GM03348 (cell line): ENCODE measurements around the gene ALDH4A1.
"Not testable (repeated sequence)": the region's sequence is repeated elsewhere in the genome, so short reads cannot be mapped to it uniquely, and the experiment has no call there.

Experiments used
- DNase-seq: peaks from one replicate; pipeline ENCODE4 v3.0.0; 2012; ENCODE audit warnings: low spot score

The ALDH4A1 gene

DNA sequence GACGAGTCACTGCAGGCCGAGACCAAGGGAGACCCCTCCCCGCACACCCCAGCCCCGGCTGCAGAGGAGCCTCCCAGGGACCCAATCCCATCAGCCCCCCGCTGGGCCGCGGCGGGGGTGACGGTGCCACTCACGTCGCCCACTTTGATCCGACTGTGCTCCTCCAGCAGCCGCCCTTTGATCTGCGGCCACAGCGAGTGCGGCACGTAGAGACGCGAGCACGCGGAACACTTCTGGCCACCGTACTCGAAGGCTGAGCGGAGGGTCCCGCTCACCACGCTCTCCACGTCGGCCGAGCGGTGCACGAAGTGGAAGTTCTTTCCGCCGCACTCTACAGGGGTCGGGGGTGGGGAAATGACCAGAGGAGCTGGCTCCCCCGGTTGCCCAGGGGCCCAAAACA lies 25.1 kb downstream of the ALDH4A1 start:
- DNase-seq = no peak

DNA sequence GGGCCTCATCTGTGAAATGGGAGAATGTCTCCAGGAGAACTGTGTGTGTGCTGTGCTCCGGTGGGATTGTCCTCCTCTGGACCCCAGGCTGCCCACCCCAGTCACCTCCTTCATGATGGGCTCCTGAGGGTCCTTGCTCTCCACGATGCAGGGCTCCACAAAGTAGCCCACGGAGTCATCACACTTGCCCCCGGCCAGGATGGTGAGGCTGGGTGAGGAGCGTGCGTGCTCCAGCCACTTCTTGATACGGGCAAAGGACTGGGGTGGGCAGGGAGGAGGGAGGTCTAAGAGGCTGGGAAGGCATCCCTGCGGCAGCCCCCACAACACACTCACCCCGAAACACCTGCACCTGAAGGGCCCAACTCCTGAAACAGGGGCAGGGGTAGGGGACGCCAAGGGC lies 26.1 kb downstream of the ALDH4A1 start:
- DNase-seq = no peak

- no peak for DNase-seq
Observed at GRCh38 chr1:18875796-18876128, 26.6 kb downstream of the ALDH4A1 start.

DNA sequence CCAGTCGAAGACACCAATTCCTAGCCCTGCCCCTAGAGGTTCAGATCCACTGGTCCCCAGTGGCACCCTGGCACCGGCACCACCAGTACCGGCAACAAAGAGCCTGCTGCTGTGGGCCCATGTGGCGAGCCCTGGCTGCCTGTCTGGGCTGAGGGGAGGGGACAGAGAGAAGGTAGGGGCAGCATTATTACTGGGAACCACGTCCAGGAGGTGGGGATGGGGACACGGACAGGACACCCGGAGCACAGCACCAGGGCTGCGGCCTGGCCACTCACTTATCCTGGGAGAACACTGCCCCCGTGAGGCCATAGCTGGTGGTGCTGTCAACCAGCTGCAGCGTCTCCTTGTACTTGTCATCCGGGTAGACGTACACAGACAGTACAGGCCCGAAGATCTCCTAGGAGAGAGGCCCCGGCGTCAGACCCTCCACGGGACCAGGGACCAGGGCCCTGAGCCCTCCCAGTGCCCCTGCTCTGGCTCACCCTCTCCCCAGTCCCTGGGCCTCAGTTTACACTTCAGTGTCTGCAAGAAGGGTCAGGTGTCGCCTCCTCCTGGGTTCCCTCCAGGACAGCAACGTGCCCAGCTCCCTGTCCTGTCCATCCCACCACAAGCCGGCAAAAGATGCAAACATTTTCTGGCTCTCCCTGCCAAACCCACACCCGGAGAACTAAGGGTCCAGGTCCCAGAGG lies 27.1 kb downstream of the ALDH4A1 start:
- DNase-seq = peak; percentile 94

GRCh38 chr1:18874600-18874999 lies 27.8 kb downstream of the ALDH4A1 start:
- no peak for DNase-seq

DNA sequence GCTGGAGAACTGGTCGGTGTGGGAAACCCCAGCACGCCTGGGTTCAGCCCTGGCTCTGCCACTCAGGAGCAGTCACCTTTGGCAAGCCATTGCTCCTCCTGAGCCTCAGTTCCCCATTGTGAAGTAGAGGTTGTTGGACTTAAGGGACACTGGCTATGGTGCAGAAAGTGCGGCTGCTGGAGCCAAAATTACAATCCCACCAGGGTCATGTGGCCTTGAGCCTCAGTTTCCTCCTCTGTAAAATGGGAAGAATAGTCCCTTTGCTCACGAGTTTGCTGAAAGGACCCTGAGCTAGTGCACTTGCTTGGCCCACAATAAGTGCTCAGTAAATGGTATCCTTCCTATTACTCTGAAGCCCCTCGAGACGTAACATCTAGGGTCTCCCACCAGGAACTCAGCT lies 28.3 kb downstream of the ALDH4A1 start:
- no peak for DNase-seq

- no peak for DNase-seq
Observed at GRCh38 chr1:18872071-18872611, 30.2 kb downstream of the ALDH4A1 start.

DNA sequence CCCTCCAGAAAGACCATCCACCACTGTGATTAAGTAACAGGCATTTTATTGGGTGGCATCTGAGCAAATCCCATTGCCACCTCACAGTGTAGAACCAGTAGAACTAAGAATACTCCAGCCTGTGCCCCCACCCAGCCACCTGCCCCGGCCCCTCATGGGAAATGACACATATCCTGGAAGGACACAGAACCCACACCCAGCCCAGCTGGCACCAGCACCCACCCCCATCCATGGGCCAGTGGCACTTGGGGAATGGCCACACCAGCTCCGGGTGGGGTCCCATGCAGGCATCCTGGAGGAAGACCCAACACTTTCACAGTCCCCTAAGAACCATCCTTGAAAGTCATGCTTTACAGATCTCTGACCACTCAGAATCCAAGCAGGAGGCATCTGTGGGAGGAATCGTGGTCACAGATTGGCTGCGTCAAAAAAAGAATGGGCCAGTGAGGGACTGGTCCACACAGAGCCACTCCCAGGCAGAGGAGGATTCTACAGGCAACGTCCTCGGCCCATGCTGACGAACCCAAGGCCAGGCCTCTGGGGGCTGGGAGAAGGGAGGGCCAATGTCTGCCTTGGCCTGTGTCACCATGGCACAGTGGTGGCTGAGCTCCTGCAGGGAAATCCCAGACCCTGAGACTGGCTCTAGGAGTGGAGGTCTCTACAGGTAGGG lies 30.8 kb downstream of the ALDH4A1 start:
- no peak for DNase-seq

DNA sequence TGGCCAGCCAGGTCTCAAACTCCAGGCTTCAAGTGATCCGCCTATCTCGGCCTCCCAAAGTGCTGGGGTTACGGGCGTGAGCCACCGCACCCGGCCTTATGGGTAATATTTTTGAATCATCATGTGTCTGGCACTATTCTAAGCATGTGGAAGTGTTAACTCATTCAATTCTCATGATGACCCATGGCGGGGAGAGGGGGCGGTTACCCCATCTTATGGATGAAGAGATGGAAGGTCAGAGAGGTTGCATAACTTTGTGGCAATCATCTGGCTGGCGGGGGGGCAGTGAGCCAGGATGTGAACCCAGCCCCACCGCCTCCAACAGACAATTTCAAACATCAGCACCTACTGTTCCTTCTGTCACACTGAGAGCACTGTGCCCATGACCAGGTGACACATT lies 31.4 kb downstream of the ALDH4A1 start:
- no peak for DNase-seq

DNA sequence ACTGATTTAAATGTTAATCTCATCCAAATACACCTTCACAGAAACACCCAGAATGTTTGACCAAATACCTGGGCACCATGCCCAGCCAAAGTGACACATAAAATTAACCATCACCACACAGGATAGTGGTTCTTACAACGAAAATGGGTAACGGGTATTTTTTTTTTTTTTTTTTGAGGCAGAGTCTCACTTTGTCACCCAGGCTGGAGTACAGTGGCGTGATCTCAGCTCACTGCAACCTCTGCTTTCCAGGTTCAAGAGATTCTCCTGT lies 31.8 kb downstream of the ALDH4A1 start:
- DNase-seq = not testable (repeated sequence)

DNA sequence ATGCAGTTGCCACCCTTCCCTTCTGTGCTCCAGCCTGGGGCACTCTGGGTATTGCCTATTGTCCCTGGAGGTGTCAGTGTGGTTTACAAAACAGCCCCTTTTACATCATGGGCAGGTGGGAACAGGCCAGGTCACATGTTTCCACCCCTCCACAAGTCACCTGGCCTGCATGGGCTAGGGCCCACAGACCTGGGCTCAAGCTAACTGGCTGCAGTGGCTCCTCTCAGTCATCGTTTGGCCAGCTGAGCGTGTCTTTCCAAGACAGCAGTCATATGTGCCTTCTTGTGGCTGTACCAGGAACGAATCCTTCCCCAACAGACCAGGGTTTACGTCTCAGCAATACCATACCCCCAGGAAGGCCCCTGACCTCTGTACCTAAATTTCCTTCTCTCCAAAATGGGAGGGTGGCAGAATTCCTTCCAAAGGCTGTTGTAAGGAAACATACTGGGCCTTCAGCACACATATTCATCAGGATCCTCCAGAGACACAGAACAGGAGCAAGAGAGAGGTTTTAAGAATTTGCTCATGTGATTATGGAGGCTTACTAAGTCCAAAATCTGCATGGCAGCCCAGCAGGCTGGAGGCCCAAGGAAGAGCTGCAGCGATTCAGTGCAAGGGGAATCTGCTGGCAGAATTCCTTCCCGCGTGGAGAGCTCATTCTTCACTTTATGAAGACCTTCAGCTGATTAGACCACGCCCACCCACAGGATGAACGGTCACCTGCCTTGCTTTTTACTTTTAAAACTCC lies 32.3 kb downstream of the ALDH4A1 start:
- no peak for DNase-seq

DNA sequence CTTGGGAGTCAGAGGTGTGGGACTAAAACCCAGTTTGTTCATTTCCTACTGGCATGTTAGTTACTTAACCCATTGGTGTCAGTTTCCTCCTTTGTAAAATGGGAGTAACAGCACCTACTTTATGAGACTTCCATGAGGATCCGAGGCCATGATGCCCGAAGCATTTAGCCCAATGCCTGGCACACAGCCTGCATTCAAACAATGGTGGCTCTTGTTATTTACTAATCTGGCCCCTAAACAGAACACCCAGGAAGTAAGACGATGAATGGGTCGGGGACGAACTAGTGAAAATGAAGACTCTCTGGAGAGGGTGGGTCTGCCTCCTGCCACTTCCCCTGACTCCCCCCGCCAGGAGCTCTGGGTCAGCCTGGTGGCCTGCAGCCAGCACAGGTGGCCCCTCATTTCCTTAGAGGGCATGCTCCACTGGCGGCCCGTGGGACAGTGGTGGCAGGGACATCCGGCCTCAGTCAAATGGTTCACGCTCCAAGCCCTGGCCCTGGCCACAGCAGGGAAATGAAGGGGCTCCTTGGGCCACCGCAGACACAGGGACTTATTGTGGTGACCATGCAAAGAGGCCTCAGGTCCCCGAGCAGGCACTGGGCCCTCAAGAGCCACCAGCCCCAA lies 33.4 kb downstream of the ALDH4A1 start:
- no peak for DNase-seq

- no peak for DNase-seq
Observed at GRCh38 chr1:18868354-18868753, 34.0 kb downstream of the ALDH4A1 start.

DNA sequence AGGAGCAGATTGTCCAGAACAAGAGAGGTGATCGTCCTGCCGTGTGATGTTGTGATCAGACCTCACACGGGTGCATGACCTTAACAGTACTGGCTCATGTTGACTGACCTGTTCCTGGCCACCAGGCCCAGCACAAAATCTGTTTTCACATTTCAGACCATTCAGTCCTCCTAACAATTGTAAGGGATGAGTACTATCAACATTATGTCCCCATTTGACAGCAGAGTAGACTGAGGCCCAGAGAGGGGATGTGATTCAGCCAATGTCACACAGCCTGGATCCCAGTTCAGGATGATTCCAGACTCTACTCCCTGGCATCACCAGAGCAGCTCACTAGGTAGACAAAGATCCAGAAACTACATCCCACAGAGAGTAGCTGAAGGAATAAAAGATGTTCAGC lies 35.5 kb downstream of the ALDH4A1 start:
- no peak for DNase-seq

DNA sequence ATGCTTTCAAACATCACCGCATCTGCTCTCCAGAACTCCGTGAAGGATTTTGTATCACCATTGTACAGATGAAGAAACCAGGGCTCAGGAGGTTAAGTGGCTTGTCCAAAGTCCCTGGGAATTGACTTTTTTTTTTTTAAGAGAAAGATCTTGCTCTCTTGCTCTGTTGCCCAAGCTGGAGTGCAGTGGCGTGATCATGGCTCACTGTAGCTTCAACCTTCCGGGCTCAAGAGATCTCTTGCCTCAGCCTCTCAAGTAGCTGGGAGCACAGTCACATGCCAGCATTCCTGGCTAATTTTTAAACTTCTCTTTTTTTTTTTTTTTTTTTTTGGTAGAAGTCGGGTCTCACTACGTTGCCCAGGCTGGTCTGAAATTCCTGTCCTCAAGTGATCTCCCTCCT lies 36.0 kb downstream of the ALDH4A1 start:
- no peak for DNase-seq

GRCh38 chr1:18865176-18865575 lies 37.2 kb downstream of the ALDH4A1 start:
- no peak for DNase-seq

DNA sequence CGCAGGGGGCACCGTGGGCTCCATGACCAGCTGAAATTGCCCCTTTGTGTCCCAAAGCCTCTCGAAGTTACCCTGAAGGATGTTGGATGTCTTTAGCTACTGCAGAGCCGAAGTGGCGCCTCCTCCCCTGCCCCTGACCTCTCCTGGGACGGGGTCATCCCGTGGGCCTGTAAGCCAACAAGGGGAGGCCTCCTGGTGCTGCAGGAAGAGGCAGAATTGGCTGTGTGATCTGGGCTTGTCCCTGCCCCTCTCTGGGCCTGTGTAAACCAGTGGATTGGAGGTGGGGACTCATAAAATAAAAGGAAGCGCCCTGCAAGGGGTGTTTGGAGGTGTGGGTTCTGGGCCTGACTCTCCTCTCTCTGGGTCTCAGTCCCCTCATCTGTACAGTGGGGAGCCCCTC lies 40.8 kb downstream of the ALDH4A1 start:
- DNase-seq = no peak

DNA sequence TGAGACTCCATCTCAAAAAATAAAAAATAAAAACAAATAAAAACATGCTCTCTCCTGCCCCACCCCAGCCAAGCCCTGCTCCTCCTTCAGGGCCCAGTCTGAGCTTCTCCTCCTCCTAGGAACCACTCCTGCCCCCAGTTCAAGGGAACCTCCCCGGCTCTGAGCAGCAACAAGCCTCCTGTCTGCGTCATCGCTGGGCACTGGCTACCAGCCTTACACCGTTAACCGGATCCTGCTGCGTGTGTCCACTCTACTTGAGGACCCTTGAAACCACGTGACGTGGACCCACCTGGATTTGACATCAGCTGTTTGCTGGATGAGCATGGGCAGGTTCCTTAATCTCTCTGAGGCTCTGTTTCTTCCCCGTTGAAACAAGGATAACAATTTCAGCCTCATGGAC lies 41.3 kb downstream of the ALDH4A1 start:
- no peak for DNase-seq

DNA sequence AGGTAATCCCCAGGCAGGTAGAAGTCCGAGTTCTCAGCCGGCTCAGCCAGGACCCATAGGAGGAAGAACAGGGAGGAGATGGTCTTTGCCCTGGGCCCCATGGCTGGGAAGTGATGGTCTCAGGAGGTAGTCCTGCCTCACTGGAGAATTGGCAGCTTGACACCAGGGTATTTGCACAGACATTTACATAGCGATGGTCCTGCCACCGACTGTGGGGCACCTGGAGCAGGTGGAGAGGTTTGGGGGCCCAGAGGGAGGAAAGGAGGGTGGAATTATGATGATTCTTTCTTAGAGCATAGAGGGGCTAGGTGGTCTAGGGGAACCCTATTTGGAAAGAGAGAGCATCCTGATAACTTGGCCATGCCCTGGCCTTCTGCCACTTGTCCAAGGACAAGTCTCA lies 42.8 kb downstream of the ALDH4A1 start, which contains the start of gene TAS1R2:
Gene TAS1R2, minus strand, starts transcription at position 101 of the 400 bp plus-strand sequence. Its CDS starts 0 bp downstream, at position 101.
- no peak for DNase-seq

DNA sequence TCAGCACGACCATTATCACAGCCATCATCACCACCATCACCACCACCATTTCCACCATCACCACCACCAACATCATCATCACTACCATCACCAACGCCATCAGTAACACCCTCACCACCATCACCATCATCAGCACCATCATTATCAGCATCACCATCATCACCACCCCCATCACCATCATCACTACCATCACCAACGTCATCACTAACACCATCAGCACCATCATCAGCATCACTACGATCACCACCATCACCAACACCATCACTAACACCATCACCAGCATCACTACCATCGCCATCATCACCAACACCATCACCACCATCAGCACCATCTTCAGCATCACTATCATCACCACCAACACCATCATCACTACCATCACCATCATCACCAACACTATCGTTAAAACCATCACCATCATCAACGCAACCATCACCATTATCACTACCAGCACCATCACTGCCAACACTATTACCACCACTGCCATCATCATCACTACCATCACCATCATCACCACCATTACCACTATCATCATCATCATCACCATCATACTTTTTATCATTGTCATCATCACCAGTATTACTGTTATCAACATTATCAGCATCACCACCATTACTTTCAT lies 44.2 kb downstream of the ALDH4A1 start:
- no peak for DNase-seq

DNA sequence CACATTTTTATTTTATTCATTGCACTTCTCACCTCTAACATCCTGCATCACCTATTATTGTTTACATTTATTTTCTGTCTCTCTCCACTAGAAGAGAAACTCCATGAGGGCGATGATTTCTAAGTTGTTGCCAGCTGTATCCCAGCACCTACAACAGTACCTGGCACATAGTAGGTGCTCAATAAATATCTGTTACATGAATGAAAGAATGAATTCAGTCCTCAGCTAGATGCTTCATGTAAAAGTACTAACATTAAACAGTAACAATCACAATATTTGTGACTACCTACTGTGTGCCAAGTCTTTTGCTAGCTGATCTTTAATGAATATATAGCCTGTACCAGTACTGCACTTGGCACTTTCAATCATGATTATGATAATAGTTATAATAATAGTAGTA lies 45.9 kb downstream of the ALDH4A1 start:
- DNase-seq = no peak

DNA sequence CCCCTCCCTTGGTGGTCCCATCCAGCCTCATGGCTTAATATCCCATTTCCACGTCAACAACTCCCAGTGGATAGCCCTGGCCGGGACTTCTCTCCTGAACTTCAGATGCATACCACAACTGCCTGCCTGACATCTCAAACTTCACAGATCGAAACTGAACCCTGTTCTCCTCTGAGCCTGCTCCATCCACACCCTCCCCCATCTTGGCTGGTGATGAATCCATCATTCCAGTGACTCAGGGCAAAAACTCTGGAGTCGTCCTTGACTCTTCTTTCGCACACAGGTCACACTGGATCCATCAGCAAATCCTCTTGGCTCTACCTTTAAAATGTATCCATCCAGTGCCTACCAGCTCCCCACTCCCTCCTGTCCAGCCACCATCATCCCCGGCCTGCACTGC lies 46.8 kb downstream of the ALDH4A1 start:
- DNase-seq = no peak
